ENCODE data around the gene TRAFD1.
"Not testable (repeated sequence)": the region's sequence is repeated elsewhere in the genome, so short reads cannot be mapped to it uniquely, and the experiment has no call there.

Gene TRAFD1

GRCh38 chr12:112158461-112159145 is 33.2 kb downstream of the TRAFD1 start:
- DNase-seq (ENCODE audit: low spot score), result not testable (repeated sequence)

- no peak for DNase-seq (ENCODE audit: low spot score)
Measured at GRCh38 chr12:112159146-112159541, 33.8 kb downstream of the TRAFD1 start.

- DNase-seq (ENCODE audit: low spot score), result no peak
Measured at GRCh38 chr12:112160611-112161010, 35.3 kb downstream of the TRAFD1 start.

GRCh38 chr12:112161711-112162110 is 36.4 kb downstream of the TRAFD1 start:
- DNase-seq (ENCODE audit: low spot score), result no peak

GRCh38 chr12:112162241-112162790 is 37.0 kb downstream of the TRAFD1 start:
- DNase-seq (ENCODE audit: low spot score), result no peak

GRCh38 chr12:112163056-112163455 is 37.7 kb downstream of the TRAFD1 start:
- DNase-seq (ENCODE audit: low spot score), result no peak

- no peak for DNase-seq (ENCODE audit: low spot score)
Measured at GRCh38 chr12:112163471-112163991, 38.2 kb downstream of the TRAFD1 start.

- no peak for DNase-seq (ENCODE audit: low spot score)
Measured at GRCh38 chr12:112164011-112164660, 38.8 kb downstream of the TRAFD1 start.

GRCh38 chr12:112165624-112166023 is 40.3 kb downstream of the TRAFD1 start:
- no peak for DNase-seq (ENCODE audit: low spot score)

- DNase-seq (ENCODE audit: low spot score), result no peak
Measured at GRCh38 chr12:112166051-112167015, 41.0 kb downstream of the TRAFD1 start.

GRCh38 chr12:112167031-112167461 is 41.7 kb downstream of the TRAFD1 start:
- DNase-seq (ENCODE audit: low spot score), result no peak

- DNase-seq (ENCODE audit: low spot score), result no peak
Measured at GRCh38 chr12:112167718-112168525, 42.6 kb downstream of the TRAFD1 start.

- no peak for DNase-seq (ENCODE audit: low spot score)
Measured at GRCh38 chr12:112168561-112168971, 43.2 kb downstream of the TRAFD1 start.

GRCh38 chr12:112169161-112169872 is 44.0 kb downstream of the TRAFD1 start:
- no peak for DNase-seq (ENCODE audit: low spot score)

- no peak for DNase-seq (ENCODE audit: low spot score)
Measured at GRCh38 chr12:112169966-112170365, 44.6 kb downstream of the TRAFD1 start.

- DNase-seq (ENCODE audit: low spot score), result no peak
Measured at GRCh38 chr12:112170376-112170775, 45.0 kb downstream of the TRAFD1 start.

GRCh38 chr12:112170971-112171596 is 45.7 kb downstream of the TRAFD1 start:
- no peak for DNase-seq (ENCODE audit: low spot score)

- no peak for DNase-seq (ENCODE audit: low spot score)
Measured at GRCh38 chr12:112172556-112173324, 47.4 kb downstream of the TRAFD1 start.

All from LoVo (cell line).